H1 (cell line): ENCODE results near the gene SEPTIN1. TPM values are rescaled to one million over a fixed set of nuclear protein-coding genes. Genes with fewer than 3 reads are reported as not detected.
A peak's percentile ranks its signal among the peaks of the same experiment; 100 is the strongest.

Experiments
- CTCF ChIA-PET: fragments of 300-600 bp; sonication (Branson Sonifier 250); formaldehyde crosslinking; loops from one replicate; lab custom pipeline; 2021; ENCODE audit not compliant: partially characterized antibody; lab: Charles Lee
- POLR2A ChIA-PET: fragments of 300-600 bp; sonication (Branson Sonifier 250); formaldehyde crosslinking; loops from one replicate; lab custom pipeline; 2021; ENCODE audit warnings: inconsistent platforms; ENCODE audit not compliant: partially characterized antibody; lab: Charles Lee
- DNase-seq, 2 experiments: peaks; one replicate each; pipeline versions ENCODE4 v3.0.0 to v3.0.0-alpha.2; 2010 to 2022; ENCODE audit warnings: low spot score in 2 of 2, low read depth in 1 of 2, mixed read lengths in 1 of 2
- FAIRE-seq: peaks from 2 replicates; lab custom pipeline; 2011; peaks lifted over from hg19 to GRCh38; lab: Jason Lieb, UNC
- H2AFZ ChIP-seq: 2 replicates; pipeline ENCODE4 v1.8.1; 2012; ENCODE audit warnings: low read length, inconsistent platforms
- H2AK5ac ChIP-seq: 2 replicates; pipeline ENCODE4 v1.6.1; 2013; ENCODE audit warnings: low read depth, low read length
- H2BK120ac ChIP-seq: replicated peaks from 2 replicates; pipeline ENCODE3; 2013; ENCODE audit warnings: low read depth, low read length, inconsistent platforms
- H2BK12ac ChIP-seq: 2 replicates; pipeline ENCODE4 v1.6.1; 2013; ENCODE audit warnings: low read depth, low read length
- H2BK15ac ChIP-seq: 2 replicates; pipeline ENCODE4 v1.6.1; 2013; ENCODE audit warnings: low read length
- H2BK20ac ChIP-seq: 2 replicates; pipeline ENCODE4 v1.6.1; 2013; ENCODE audit warnings: low read length
- H2BK5ac ChIP-seq: 2 replicates; pipeline ENCODE4 v1.6.1; 2013; ENCODE audit warnings: low read depth, low read length
- H3K14ac ChIP-seq: 2 replicates; pipeline ENCODE4 v1.6.1; 2013; ENCODE audit warnings: inconsistent platforms; ENCODE audit not compliant: insufficient read length
- H3K18ac ChIP-seq: 2 replicates; pipeline ENCODE4 v1.6.1; 2013; ENCODE audit warnings: low read length; ENCODE audit errors: extremely low read depth
- H3K23ac ChIP-seq: 2 replicates; pipeline ENCODE4 v1.6.1; 2013; ENCODE audit warnings: inconsistent platforms; ENCODE audit not compliant: insufficient read length
- H3K23me2 ChIP-seq: 2 replicates; pipeline ENCODE4 v1.6.1; 2013; ENCODE audit warnings: low read depth, low read length
- H3K27ac ChIP-seq: 2 replicates; pipeline ENCODE4 v1.6.1; 2011; ENCODE audit warnings: low read depth, low read length, inconsistent platforms
- H3K27me3 ChIP-seq, 4 experiments: replicated peaks in 1 of 4; 1 replicate in 1 of 4; 2 replicates in 3 of 4; pipeline versions ENCODE4 v1.6.1 to v1.8.1; 2011 to 2013; ENCODE audit warnings: low read length in 3 of 4, mild to moderate bottlenecking in 3 of 4, inconsistent platforms in 2 of 4, mixed read lengths in 2 of 4, moderate library complexity in 1 of 4; ENCODE audit not compliant: control insufficient read depth in 3 of 4, insufficient read depth in 3 of 4; ENCODE audit errors: extremely low read depth in 1 of 4
- H3K36me3 ChIP-seq, 4 experiments: 2 replicates each; pipeline versions ENCODE4 v1.6.1 to v1.8.1; 2011 to 2013; ENCODE audit warnings: mild to moderate bottlenecking in 4 of 4, low read length in 3 of 4, moderate library complexity in 2 of 4, control low read depth in 1 of 4, inconsistent platforms in 1 of 4; ENCODE audit not compliant: insufficient read depth in 4 of 4, control insufficient read depth in 2 of 4
- H3K4ac ChIP-seq: replicated peaks from 2 replicates; pipeline ENCODE3; 2013; ENCODE audit warnings: low read length, low read depth, mixed read lengths, inconsistent platforms; ENCODE audit not compliant: insufficient read length
- H3K4me1 ChIP-seq, 4 experiments: replicated peaks in 1 of 4; 1 replicate in 1 of 4; 2 replicates in 3 of 4; pipeline versions ENCODE4 v1.6.1 to v1.8.1; 2011 to 2013; ENCODE audit warnings: low read length in 3 of 4, inconsistent platforms in 2 of 4, mixed read lengths in 1 of 4; ENCODE audit not compliant: insufficient read depth in 4 of 4, control insufficient read depth in 3 of 4
- H3K4me2 ChIP-seq, 2 experiments: 2 replicates each; pipeline versions ENCODE4 v1.6.1 to v1.8.1; 2011 to 2013; ENCODE audit warnings: low read depth in 2 of 2, low read length in 2 of 2, control low read depth in 1 of 2, inconsistent platforms in 1 of 2, mild to moderate bottlenecking in 1 of 2; ENCODE audit not compliant: insufficient read depth in 1 of 2
- H3K4me3 ChIP-seq, 4 experiments: fragments of 200-600, 300-600 bp in 1 of 4; sonication (generic), shearing (Covaris generic), sonication (Bioruptor Twin) in 1 of 4; 2 replicates each; pipeline versions ENCODE4 v1.5.1 to v1.8.1; 2011 to 2016; ENCODE audit warnings: low read length in 4 of 4, low read depth in 3 of 4, control low read depth in 2 of 4, inconsistent platforms in 2 of 4, mild to moderate bottlenecking in 2 of 4, mixed read lengths in 1 of 4, moderate library complexity in 1 of 4; ENCODE audit not compliant: insufficient read depth in 2 of 4; ENCODE audit errors: extremely low read depth in 1 of 4
- H3K56ac ChIP-seq: replicated peaks from 2 replicates; pipeline ENCODE3; 2013; ENCODE audit warnings: low read depth, mild to moderate bottlenecking, mixed read lengths, low read length, inconsistent platforms; ENCODE audit not compliant: insufficient read length
- H3K79me1 ChIP-seq: 2 replicates; pipeline ENCODE4 v1.6.1; 2013; ENCODE audit warnings: low read depth, low read length, control low read depth
- H3K79me2 ChIP-seq, 2 experiments: 2 replicates each; pipeline versions ENCODE4 v1.6.1 to v1.8.1; 2012 to 2013; ENCODE audit warnings: low read length in 2 of 2, mild to moderate bottlenecking in 2 of 2, inconsistent platforms in 1 of 2; ENCODE audit not compliant: insufficient read depth in 2 of 2, control insufficient read depth in 1 of 2
- H3K9ac ChIP-seq, 4 experiments: replicated peaks in 1 of 4; 1 replicate in 1 of 4; 2 replicates in 3 of 4; pipeline versions ENCODE4 v1.6.1 to v1.8.1; 2011 to 2013; ENCODE audit warnings: low read depth in 3 of 4, low read length in 3 of 4, control low read depth in 2 of 4, mild to moderate bottlenecking in 2 of 4, moderate library complexity in 2 of 4, inconsistent platforms in 1 of 4; ENCODE audit errors: extremely low read depth in 1 of 4
- H3K9me3 ChIP-seq, 2 experiments: 2 replicates each; pipeline versions ENCODE4 v1.6.1 to v1.8.1; 2012 to 2013; ENCODE audit warnings: mild to moderate bottlenecking in 2 of 2, moderate library complexity in 2 of 2, control low read depth in 1 of 2, inconsistent platforms in 1 of 2, low read depth in 1 of 2, low read length in 1 of 2, mixed read lengths in 1 of 2; ENCODE audit not compliant: insufficient read depth in 2 of 2
- H4K20me1 ChIP-seq, 2 experiments: replicated peaks in 1 of 2; 2 replicates each; pipeline versions ENCODE3 to v1.8.1; 2011 to 2013; ENCODE audit warnings: inconsistent platforms in 2 of 2, low read length in 2 of 2, mild to moderate bottlenecking in 1 of 2; ENCODE audit not compliant: insufficient read depth in 2 of 2, control insufficient read depth in 1 of 2
- H4K5ac ChIP-seq: 2 replicates; pipeline ENCODE4 v1.6.1; 2013; ENCODE audit warnings: low read length, low read depth, mixed read lengths, inconsistent platforms; ENCODE audit not compliant: insufficient read length
- H4K8ac ChIP-seq: 2 replicates; pipeline ENCODE4 v1.8.0; 2013; ENCODE audit warnings: mild to moderate bottlenecking, moderate library complexity, low read length, inconsistent platforms; ENCODE audit not compliant: insufficient read depth; ENCODE audit errors: extremely low read depth
- H4K91ac ChIP-seq: replicated peaks from 2 replicates; pipeline ENCODE3; 2013; ENCODE audit warnings: low read length, mixed read lengths, inconsistent platforms; ENCODE audit not compliant: insufficient read length
- RXRA ChIP-seq: IDR thresholded peaks from 2 replicates; pipeline ENCODE4 v1.6.1; 2011; ENCODE audit warnings: low read depth, mild to moderate bottlenecking, low read length, moderate library complexity; ENCODE audit not compliant: insufficient read depth
- SAP30 ChIP-seq: fragments of 300-600 bp; sonication (generic); IDR thresholded peaks from 2 replicates; pipeline ENCODE4 v1.7.1; 2012; ENCODE audit warnings: low read length, moderate library complexity, mild to moderate bottlenecking, inconsistent platforms; ENCODE audit not compliant: insufficient read depth, insufficient replicate concordance
- WGBS, 2 experiments: shearing (Covaris generic) in 1 of 2; methylation state at CpG; one replicate each; pipeline versions ENCODE4 v1.1.6 to v1.1.7; 2013 to 2015; ENCODE audit warnings: low lambda C conversion rate in 2 of 2, mixed read lengths in 2 of 2, inconsistent platforms in 1 of 2, low coverage in 1 of 2, missing lambda C conversion rate in 1 of 2; ENCODE audit not compliant: insufficient replicate concordance in 2 of 2, insufficient coverage in 1 of 2, insufficient read length in 1 of 2; ENCODE audit errors: extremely low coverage in 1 of 2, missing lambda C conversion rate in 1 of 2; 5-methylcytosine and 5-hydroxymethylcytosine counted together
- polyA plus RNA-seq, 7 experiments: library from polyadenylated mRNA; depleted of rRNA in 3 of 7; stranded (reverse) in 5 of 7; unstranded in 2 of 7; fragments of >200 nt in 5 of 7; fragments of 200-250 nt in 2 of 7; gene quantifications; 1 replicate in 5 of 7; 2 replicates in 1 of 7; 4 replicates in 1 of 7; pipeline versions ENCODE4 v1.2.1 to v1.2.3, GENCODE V29; 2011 to 2013; ENCODE audit warnings: missing spikeins in 2 of 7, mixed read lengths in 2 of 7
- total RNA-seq: library from RNA; stranded (reverse); fragmentation: NEBNext Ultra II Directional; extraction: Animal tissue kit (Norgen Biotek cat#: 25700); gene quantifications from 2 replicates; pipeline ENCODE4 v1.2.1, GENCODE V29; 2021

The SEPTIN1 gene
- total and polyA plus RNA-seq, 2 of the 8 experiments (the other 6 are each of a cell fraction or from before 2014, with no cell fraction given): 0.24 to 1.4 TPM

DNA sequence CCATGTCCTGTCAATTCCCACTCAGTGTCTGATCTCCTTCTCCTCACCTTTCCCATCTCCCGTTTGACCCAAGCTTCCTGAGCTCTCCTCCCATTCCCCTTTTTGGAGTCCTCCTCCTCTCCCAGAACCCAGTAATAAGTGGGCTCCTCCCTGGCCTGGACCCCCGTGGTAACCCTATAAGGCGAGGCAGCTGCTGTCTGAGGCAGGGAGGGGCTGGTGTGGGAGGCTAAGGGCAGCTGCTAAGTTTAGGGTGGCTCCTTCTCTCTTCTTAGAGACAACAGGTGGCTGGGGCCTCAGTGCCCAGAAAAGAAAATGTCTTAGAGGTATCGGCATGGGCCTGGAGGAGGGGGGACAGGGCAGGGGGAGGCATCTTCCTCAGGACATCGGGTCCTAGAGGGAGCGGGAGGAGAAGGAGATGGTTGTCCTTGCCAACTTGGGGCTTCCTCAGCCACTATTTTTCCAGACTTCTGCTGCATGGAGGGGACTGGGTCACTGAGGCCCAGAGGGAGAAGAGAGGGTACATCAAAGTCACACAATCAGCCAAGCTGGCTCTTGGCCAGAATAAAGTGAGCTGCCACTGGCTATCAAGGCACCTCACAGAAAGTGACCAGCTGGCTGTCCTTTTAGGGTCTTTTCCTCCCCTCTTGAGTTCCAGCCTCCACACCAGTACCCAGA is 10.2 kb downstream of the SEPTIN1 start:
- Histone ChIP-seq H2BK12ac (peak overlapping the region; percentile 68; the same call in 1 of the 2 replicates), H3K23ac (no peak overlapping the region), H3K14ac (no peak overlapping the region), H3K9ac (no peak overlapping the region), H4K91ac (no peak overlapping the region), H3K4me2 (peak overlapping the region in 1 of 2 experiments; percentile 40; a peak in 1 of 4 replicates), H3K4ac (no peak overlapping the region), H3K56ac (no peak overlapping the region), H3K36me3 (no peaks in the 10 kb centered on the region), H2BK20ac (no peak overlapping the region), H3K27me3 (no peaks in the 10 kb centered on the region), H2AFZ (no peak overlapping the region), H2AK5ac (no peak overlapping the region), H3K4me3 (no peak overlapping the region), H3K27ac (no peak overlapping the region), H2BK15ac (0 out of 2 replicates have a peak overlapping the region, but pooled peaks have one; percentile 61), H3K23me2 (peaks cover 11% of the 10 kb centered on the region), H3K9me3 (no peaks in the 10 kb centered on the region), H3K79me2 (peaks cover 0 to 22% of the 10 kb centered on the region in 2 experiments; a peak in 2 of 4 replicates), H4K20me1 (peaks cover 0 to 16% of the 10 kb centered on the region in 2 experiments), H4K8ac (no peak overlapping the region), H3K18ac (no peak overlapping the region), H2BK5ac (no peak overlapping the region), H4K5ac (no peak overlapping the region), H3K79me1 (peaks cover 8% of the 10 kb centered on the region), H3K4me1 (peaks cover 0 to 20% (median 15%) of the 10 kb centered on the region in 4 experiments; a peak in 6 of 7 replicates), H2BK120ac (no peak overlapping the region)
- no peak for FAIRE-seq
- no peak for DNase-seq
- ChIA-PET CTCF (interaction anchor here (0.5 to 2.3 kb wide), 12 partner anchors 13 to 322 kb away, joined by 3 to 12 read pairs (median 4); partner anchors contain the start of genes CD2BP2, DCTPP1, ZNF48 and ZNF771), POLR2A (interaction anchor here (0.6 to 6.9 kb wide), 12 partner anchors 11 to 1110 kb away, joined by 3 to 79 read pairs (median 4); partner anchors contain the start of genes CD2BP2, SEPTIN1, ZNF48 and ZNF771)
- 86% methylated on average over 6 of the region's 6 CpGs; no CpG with 5 or more reads in 1 of the 2 experiments for WGBS, 2 experiments
- TF ChIP-seq RXRA (no peak), SAP30 (no peak)
